Measurements from ENCODE around the gene ACOXL. TPM values are rescaled to one million over a fixed set of nuclear protein-coding genes. Genes with fewer than 3 reads are reported as not detected.

ACOXL gene
- total and polyA plus RNA-seq, 9 of the 15 experiments (the other 6 are each of a cell fraction or from before 2014, with no cell fraction given), result 0.31 to 0.56 TPM; not detected in 7

- TF ChIP-seq UBTF (IDR thresholded peaks at IDR 0.05; ENCODE audit: borderline replicate concordance in 1 of 2, low read depth in 2 of 2, low read length in 2 of 2) (no peak), WHSC1 (IDR thresholded peaks at IDR 0.05; ENCODE audit: low read length) (no peak), ZBTB9 (CRISPR knock-in tag; IDR thresholded peaks at IDR 0.05) (no peak), ID3 (CRISPR knock-in tag; IDR thresholded peaks at IDR 0.05) (no peak), ID3 (tag; IDR thresholded peaks at IDR 0.05) (no peak), ATF6 (CRISPR knock-in tag; IDR thresholded peaks at IDR 0.05) (no peak), ZMIZ1 (IDR thresholded peaks at IDR 0.05; ENCODE audit: low read depth in 2 of 2, low read length in 2 of 2) (no peak), E4F1 (CRISPR knock-in tag; IDR thresholded peaks at IDR 0.05; ENCODE audit: borderline replicate concordance) (no peak), ZC3H11A (IDR thresholded peaks at IDR 0.05; ENCODE audit: low read depth, low read length) (no peak), SETDB1 (IDR thresholded peaks at IDR 0.05; ENCODE audit: low read length) (no peak)
Observed at GRCh38 chr2:110731064-110731463, 1.3 kb upstream of the ACOXL start (continued).

All from K562 (cell line).